Neural cell (in vitro differentiated cells): Measurements from ENCODE around the gene ADAMTSL2. TPM values are rescaled to one million over a fixed set of nuclear protein-coding genes. Genes with fewer than 3 reads are reported as not detected.

Experiments used
- H2AFZ ChIP-seq: fragments of 200-600, 300-800 bp; sonication (generic), shearing (Covaris generic); 2 replicates; pipeline ENCODE4 v1.6.0; 2014; ENCODE audit warnings: low read depth, mild to moderate bottlenecking, antibody characterized with exemption, low read length, moderate library complexity
- H3F3A ChIP-seq: fragments of 200-600 bp; shearing (Covaris generic); 2 replicates; pipeline ENCODE4 v1.6.1; 2016; ENCODE audit warnings: mild to moderate bottlenecking, moderate library complexity, mixed read lengths, antibody characterized with exemption, low read length; ENCODE audit not compliant: insufficient read depth, poor library complexity, severe bottlenecking
- H3K27ac ChIP-seq: fragments of 200-600, 300-800 bp; sonication (generic), shearing (Covaris generic); 2 replicates; pipeline ENCODE4 v1.5.1; 2014; ENCODE audit warnings: mild to moderate bottlenecking, low read length, moderate library complexity
- H3K27me3 ChIP-seq: fragments of 300-800, 200-600 bp; sonication (generic), shearing (Covaris generic); 2 replicates; pipeline ENCODE4 v1.6.0; 2014; ENCODE audit warnings: mild to moderate bottlenecking, low read depth, low read length, moderate library complexity; ENCODE audit not compliant: insufficient read depth
- H3K36me3 ChIP-seq: fragments of 300-800, 200-600 bp; sonication (generic), shearing (Covaris generic); 2 replicates; pipeline ENCODE4 v1.5.1; 2014; ENCODE audit warnings: mild to moderate bottlenecking, antibody characterized with exemption, low read length, moderate library complexity; ENCODE audit not compliant: insufficient read depth
- H3K4me2 ChIP-seq: fragments of 300-800, 200-600 bp; sonication (generic), shearing (Covaris generic); 2 replicates; pipeline ENCODE4 v1.6.0; 2014; ENCODE audit warnings: mild to moderate bottlenecking, low read length
- H3K4me3 ChIP-seq: fragments of 300-800, 200-600 bp; sonication (generic), shearing (Covaris generic); 2 replicates; pipeline ENCODE4 v1.5.1; 2014; ENCODE audit warnings: mild to moderate bottlenecking, low read length, moderate library complexity
- H3K79me2 ChIP-seq: fragments of 200-600 bp; shearing (Covaris generic); replicated peaks from 2 replicates; pipeline ENCODE4 v1.6.0; 2014; ENCODE audit warnings: mild to moderate bottlenecking, low read length, moderate library complexity; ENCODE audit not compliant: insufficient read depth
- H3K9ac ChIP-seq: fragments of 300-800, 200-600 bp; sonication (generic), shearing (Covaris generic); 2 replicates; pipeline ENCODE4 v1.6.1; 2016; ENCODE audit warnings: mild to moderate bottlenecking, low read length, mixed read lengths
- H3K9me2 ChIP-seq: fragments of 200-600 bp; shearing (Covaris generic); 2 replicates; pipeline ENCODE4 v1.6.1; 2016; ENCODE audit warnings: mild to moderate bottlenecking, low read length, mixed read lengths; ENCODE audit not compliant: insufficient read depth
- H3K9me3 ChIP-seq: fragments of 200-600, 300-800 bp; sonication (generic), shearing (Covaris generic); 2 replicates; pipeline ENCODE4 v1.6.1; 2016; ENCODE audit warnings: mild to moderate bottlenecking, mixed run types, low read length, moderate library complexity, mixed read lengths
- H4K20me1 ChIP-seq: fragments of 200-600 bp; shearing (Covaris generic); 2 replicates; pipeline ENCODE4 v1.6.1; 2016; ENCODE audit warnings: mild to moderate bottlenecking, mixed run types; ENCODE audit not compliant: insufficient read depth
- POLR2AphosphoS5 ChIP-seq: IDR thresholded peaks from 2 replicates; pipeline ENCODE4 v1.6.1; 2012
- RAD21 ChIP-seq: fragments of 450-650 bp; conservative IDR thresholded peaks from 2 replicates; pipeline ENCODE4 v1.6.1; 2014; ENCODE audit warnings: antibody characterized with exemption, mild to moderate bottlenecking, moderate library complexity
- REST ChIP-seq: IDR thresholded peaks from 2 replicates; pipeline ENCODE4 v1.6.1; 2012; ENCODE audit warnings: borderline replicate concordance
- SMC3 ChIP-seq: fragments of 450-650 bp; conservative IDR thresholded peaks from 2 replicates; pipeline ENCODE4 v1.6.1; 2014; ENCODE audit warnings: antibody characterized with exemption, mild to moderate bottlenecking, moderate library complexity; ENCODE audit not compliant: poor library complexity
- TAF1 ChIP-seq: IDR thresholded peaks from 2 replicates; pipeline ENCODE4 v1.6.1; 2012; ENCODE audit warnings: low read depth
- polyA plus RNA-seq: library from polyadenylated mRNA; depleted of rRNA; stranded (reverse); fragments of >200 nt; gene quantifications from 2 replicates; pipeline ENCODE4 v1.2.3, GENCODE V29; 2014
- TF ChIP-seq, protein P1 (sequence below): fragments of 450-650 bp; IDR thresholded peaks from 2 replicates; pipeline ENCODE4 v1.5.1; 2014; ENCODE audit warnings: antibody characterized with exemption, mild to moderate bottlenecking, moderate library complexity; ENCODE audit not compliant: poor library complexity, severe bottlenecking

ADAMTSL2 gene
- polyA plus RNA-seq, 1 donor from 2014 or later = 0.85 TPM

GRCh38 chr9:133512253-133513213 lies 22.0 kb upstream of the ADAMTSL2 start (continued):
- no peak for TF ChIP-seq REST

DNA sequence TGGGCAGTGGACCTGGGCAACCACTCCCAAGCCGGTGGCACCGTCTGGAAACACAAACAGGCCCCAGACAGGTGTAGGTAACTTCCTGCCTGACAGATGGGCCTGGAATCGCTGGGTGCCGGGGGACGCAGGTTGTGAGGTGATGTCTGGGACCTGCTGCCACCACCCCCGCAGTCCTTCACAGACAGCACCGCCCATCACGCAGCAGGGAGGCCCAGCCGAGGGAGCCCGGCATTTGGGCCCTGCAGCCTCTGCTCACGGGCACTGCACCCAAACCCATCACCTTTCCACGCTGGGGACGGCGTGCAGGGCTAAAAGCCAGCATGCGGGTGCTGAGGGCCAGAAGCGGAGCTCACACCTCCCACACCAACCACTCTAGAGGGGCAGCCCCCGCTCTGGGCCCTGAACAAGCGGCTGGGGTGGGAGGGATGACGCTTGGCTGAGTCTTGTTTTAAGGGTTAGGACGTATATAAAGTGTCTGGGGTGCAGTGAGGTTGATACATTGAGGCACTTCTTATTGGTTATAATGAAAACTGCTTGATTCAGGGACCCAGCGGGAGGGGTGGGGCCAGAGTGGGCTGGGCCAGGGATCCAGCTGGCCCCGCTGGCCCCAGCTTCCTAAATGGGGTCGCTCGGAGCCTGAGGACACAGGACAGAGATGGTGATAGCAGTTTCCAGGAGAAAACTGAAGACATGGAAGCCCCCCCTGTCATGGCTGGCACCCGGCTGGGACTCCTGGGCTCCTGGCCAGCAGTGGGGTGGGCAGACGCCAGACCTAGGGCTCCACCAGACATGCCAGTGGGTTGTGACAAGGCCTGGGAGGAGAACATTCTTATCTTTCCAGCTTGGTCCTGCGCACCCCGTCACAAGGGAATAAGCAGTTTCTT lies 21.0 kb upstream of the ADAMTSL2 start:
- Histone ChIP-seq H3K9me3 (no peaks in the 10 kb centered on the region), H3K4me2 (no peak overlapping the region), H3F3A (no peaks in the 10 kb centered on the region), H3K27ac (no peak overlapping the region), H4K20me1 (no peaks in the 10 kb centered on the region), H3K27me3 (no peaks in the 10 kb centered on the region), H3K9ac (no peak overlapping the region), H3K9me2 (no peaks in the 10 kb centered on the region), H2AFZ (no peak overlapping the region), H3K79me2 (no peaks in the 10 kb centered on the region), H3K36me3 (no peaks in the 10 kb centered on the region), H3K4me3 (no peak overlapping the region)
- no peak for TF ChIP-seq SMC3
- TF ChIP-seq TAF1 = no peak
- no peak for TF ChIP-seq POLR2AphosphoS5
- no peak for TF ChIP-seq RAD21
- TF ChIP-seq, protein P1, sequence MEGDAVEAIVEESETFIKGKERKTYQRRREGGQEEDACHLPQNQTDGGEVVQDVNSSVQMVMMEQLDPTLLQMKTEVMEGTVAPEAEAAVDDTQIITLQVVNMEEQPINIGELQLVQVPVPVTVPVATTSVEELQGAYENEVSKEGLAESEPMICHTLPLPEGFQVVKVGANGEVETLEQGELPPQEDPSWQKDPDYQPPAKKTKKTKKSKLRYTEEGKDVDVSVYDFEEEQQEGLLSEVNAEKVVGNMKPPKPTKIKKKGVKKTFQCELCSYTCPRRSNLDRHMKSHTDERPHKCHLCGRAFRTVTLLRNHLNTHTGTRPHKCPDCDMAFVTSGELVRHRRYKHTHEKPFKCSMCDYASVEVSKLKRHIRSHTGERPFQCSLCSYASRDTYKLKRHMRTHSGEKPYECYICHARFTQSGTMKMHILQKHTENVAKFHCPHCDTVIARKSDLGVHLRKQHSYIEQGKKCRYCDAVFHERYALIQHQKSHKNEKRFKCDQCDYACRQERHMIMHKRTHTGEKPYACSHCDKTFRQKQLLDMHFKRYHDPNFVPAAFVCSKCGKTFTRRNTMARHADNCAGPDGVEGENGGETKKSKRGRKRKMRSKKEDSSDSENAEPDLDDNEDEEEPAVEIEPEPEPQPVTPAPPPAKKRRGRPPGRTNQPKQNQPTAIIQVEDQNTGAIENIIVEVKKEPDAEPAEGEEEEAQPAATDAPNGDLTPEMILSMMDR = no peak
- TF ChIP-seq REST = no peak
